GM12873 (cell line): ENCODE measurements around the gene PALLD.

ENCODE experiments used
- TF ChIP-seq, protein P1 (sequence below): IDR thresholded peaks from 2 replicates; pipeline ENCODE4 v1.5.1; 2012; ENCODE audit warnings: low read depth, mild to moderate bottlenecking, moderate library complexity, low read length, control low read depth; ENCODE audit not compliant: insufficient read depth; ENCODE audit errors: missing control alignments

Gene PALLD

DNA sequence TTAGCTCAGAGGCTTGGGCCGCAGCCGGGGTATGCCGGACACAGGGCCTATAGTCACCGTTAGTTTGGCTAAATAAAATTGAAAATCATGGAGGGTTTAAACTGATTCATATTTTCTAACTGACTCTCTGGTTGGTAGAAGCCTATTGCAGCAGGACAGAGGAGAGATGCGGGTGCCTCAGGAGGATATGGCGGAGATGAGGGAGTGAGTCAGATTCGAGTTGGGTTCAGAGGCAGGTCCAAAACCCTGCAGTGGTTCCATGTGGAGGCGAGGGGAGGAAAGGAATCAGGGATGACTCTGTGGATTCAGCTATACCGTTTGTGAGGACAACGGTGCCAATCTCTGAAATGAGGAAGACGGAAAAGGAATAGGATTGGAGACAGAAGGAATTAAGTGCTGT is 176.6 kb downstream of the PALLD start:
- TF ChIP-seq, protein P1, sequence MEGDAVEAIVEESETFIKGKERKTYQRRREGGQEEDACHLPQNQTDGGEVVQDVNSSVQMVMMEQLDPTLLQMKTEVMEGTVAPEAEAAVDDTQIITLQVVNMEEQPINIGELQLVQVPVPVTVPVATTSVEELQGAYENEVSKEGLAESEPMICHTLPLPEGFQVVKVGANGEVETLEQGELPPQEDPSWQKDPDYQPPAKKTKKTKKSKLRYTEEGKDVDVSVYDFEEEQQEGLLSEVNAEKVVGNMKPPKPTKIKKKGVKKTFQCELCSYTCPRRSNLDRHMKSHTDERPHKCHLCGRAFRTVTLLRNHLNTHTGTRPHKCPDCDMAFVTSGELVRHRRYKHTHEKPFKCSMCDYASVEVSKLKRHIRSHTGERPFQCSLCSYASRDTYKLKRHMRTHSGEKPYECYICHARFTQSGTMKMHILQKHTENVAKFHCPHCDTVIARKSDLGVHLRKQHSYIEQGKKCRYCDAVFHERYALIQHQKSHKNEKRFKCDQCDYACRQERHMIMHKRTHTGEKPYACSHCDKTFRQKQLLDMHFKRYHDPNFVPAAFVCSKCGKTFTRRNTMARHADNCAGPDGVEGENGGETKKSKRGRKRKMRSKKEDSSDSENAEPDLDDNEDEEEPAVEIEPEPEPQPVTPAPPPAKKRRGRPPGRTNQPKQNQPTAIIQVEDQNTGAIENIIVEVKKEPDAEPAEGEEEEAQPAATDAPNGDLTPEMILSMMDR = no peak

- TF ChIP-seq, protein P1 = no peak
Measured at GRCh38 chr4:168674077-168674747, 177.4 kb downstream of the PALLD start.

DNA sequence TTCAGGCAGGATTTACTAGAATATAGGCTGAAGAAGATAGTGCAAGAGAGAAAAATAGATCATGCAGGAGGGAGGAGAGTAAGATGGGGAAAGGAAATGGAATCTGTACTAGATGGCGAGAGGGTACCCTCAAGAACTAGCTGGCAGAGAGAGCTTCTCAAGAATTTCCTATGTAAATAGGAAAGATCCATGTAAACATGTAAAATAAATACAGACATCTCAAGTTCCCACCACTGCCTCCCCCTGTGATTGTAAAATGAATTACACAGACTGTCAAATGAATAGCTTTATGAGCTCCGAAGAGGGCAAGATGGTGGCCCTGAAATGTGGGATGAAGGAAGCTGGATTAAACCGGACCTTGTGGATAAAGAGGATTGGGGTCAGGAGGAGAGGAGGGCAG is 178.0 kb downstream of the PALLD start:
- TF ChIP-seq, protein P1 = no peak

DNA sequence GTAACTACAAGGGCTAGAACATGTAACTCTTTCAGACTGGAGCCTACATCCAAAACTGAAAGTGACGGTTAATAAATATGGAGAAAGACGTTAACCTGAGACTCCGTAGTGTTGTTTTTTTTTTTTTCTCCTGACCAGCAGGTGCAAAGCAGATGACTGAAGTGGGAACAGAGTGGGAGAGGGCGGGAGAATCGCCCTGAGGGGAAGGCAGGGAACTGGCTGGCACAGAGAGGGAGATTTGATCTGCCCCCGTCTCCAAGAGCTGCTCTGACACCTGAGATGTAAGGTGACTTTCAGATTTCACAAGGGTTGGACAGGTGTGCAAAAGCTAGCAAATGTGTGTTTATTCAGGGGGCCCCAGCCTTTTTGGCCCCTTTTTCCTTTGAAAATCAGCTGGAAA is 180.2 kb downstream of the PALLD start:
- TF ChIP-seq, protein P1 = no peak

DNA sequence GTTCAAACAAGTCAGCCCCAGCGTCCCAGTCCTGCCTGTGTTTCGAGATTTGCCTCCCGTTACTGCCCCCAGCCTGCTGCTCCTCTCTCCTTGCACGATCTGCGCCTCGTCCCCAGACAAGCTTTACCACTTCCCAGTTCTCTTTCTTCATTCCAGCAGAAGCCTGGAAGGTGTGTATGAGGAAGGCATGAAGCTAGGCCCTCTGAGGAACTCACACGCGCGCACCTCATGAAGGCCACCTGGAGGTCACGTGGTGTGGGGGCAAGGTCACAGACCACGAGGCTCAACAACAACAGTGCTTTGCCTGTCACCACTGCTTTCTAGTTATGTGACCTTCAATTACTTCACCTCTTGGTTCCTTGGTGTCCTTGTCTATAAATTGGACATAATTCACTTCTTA is 181.0 kb downstream of the PALLD start:
- TF ChIP-seq, protein P1 = no peak

DNA sequence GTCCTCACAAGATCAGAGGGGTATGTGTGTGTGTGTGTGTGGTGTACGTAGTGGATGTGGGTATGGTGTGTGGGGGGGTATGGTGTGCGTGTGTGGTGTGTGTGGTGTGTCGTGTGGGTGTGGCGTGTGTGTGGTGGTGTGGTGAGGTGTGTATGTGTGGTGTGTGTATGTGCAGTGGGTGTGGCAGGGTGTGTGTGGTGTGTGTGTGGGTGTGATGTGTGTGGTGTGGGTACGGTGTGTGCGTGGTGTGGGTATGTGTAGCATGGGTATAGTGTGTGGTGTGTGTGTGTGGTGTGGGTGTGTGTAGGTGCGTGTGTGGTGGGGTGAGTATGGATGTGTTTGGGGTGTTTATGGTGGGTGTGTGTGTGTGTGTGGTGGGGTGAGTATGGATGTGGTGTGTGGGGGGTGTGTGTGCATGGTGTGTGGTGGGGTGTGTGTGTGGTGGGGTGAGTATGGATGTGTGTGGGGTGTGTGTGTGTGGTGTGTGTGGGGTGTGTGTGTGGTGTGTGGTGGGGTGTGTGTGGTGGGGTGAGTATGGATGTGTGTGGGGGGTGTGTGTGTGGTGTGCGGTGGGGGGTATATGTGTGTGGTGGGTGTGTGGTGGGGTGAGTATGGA is 182.0 kb downstream of the PALLD start:
- TF ChIP-seq, protein P1 = no peak

DNA sequence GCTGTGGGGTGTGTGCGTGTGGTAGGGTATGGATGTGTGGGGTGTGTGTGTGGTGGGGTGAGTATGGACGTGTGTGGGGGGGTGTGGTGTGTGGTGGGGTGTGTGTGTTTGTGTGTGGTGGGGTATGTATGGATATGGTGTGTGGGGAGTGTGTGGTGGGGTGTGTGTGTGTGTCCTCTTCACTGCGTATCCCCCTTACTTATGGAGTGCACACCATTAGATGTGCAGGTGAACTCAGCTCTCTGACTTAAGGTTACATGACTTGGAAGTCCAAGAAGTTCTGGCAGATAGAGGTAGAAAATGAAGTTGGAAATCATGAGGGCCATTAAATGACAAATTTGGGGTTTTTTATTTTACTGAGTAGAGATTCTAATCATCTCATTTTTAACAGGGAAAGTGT is 182.5 kb downstream of the PALLD start:
- TF ChIP-seq, protein P1 = no peak
